ENCODE data around the gene STRAP.

Gene STRAP

DNA sequence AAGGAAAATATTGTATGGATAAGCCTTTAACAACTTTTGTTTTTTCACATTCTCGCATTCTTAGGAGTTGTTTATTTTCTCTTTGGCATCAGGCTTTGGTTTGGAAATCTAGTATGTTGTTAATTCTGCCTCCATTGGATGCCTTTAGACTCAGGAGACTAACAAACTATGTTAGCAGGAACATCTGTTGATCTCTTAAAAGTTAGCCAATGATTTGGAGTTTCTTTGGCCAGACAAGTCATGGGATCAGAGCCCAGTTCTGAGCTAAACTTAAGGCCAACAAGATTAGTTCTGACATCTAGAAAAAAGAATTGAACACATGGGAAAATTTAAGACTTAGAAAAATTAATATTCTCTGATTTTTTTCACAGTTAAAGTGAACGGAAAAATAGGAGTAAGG, 35.3 kb upstream of the STRAP start:
- DNase-seq (ENCODE audit: insufficient read length, low spot score) (no peak), FAIRE-seq (no peak)
- TF ChIP-seq, protein P1, sequence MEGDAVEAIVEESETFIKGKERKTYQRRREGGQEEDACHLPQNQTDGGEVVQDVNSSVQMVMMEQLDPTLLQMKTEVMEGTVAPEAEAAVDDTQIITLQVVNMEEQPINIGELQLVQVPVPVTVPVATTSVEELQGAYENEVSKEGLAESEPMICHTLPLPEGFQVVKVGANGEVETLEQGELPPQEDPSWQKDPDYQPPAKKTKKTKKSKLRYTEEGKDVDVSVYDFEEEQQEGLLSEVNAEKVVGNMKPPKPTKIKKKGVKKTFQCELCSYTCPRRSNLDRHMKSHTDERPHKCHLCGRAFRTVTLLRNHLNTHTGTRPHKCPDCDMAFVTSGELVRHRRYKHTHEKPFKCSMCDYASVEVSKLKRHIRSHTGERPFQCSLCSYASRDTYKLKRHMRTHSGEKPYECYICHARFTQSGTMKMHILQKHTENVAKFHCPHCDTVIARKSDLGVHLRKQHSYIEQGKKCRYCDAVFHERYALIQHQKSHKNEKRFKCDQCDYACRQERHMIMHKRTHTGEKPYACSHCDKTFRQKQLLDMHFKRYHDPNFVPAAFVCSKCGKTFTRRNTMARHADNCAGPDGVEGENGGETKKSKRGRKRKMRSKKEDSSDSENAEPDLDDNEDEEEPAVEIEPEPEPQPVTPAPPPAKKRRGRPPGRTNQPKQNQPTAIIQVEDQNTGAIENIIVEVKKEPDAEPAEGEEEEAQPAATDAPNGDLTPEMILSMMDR (IDR thresholded peaks at IDR 0.05; ENCODE audit: insufficient read depth, missing control alignments), result no peak

DNA sequence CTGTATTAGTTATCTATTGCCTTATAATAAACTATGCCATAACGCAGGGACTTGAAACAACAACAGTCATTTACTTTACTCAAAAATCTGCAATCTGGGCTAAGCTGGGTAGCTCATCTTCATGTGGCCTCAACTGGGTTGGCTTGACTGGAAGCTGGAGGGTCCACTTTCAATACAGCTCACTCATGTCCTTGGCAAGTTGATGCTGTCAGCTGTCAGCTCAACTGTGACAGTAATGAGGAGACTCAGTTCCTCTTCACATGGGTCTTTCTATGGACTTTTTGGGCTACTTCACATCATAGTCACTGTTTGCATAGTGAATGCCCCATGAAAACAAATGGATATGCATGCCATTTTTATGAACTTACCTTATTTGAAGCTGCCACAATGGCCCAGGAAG, 33.6 kb upstream of the STRAP start:
- DNase-seq (ENCODE audit: insufficient read length, low spot score) (no peak), FAIRE-seq (no peak)
- TF ChIP-seq, protein P1 (IDR thresholded peaks at IDR 0.05; ENCODE audit: insufficient read depth, missing control alignments), result no peak

DNA sequence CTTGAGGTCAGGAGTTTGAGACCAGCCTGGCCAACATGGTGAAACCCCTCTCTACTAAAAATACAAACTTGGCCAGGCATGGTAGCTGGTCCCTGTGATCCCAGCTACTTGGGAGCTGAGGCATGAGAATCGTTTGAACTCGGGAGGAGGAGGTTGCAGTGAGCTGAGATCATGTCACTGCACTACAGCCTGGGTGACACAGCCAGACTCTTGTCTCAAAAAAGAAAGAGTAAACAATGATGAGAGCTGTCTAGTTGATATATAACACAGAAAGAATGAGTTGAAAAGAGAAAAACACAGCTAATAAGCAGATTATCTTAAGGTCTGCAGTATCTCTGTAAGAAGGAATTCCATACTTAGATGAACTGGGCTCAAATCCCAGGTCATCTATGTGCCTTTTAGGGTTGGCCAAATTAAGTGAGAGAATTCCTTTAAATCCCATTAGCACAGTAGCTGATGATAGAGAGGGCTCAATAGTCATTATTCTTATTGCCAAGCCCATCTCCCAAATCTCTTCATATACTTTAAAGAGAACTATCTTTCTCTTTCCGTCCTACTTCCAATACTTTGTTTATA, 31.1 kb upstream of the STRAP start:
- no peak for DNase-seq (ENCODE audit: insufficient read length, low spot score)
- TF ChIP-seq, protein P1 (IDR thresholded peaks at IDR 0.05; ENCODE audit: insufficient read depth, missing control alignments), result no peak
- no peak for FAIRE-seq

DNA sequence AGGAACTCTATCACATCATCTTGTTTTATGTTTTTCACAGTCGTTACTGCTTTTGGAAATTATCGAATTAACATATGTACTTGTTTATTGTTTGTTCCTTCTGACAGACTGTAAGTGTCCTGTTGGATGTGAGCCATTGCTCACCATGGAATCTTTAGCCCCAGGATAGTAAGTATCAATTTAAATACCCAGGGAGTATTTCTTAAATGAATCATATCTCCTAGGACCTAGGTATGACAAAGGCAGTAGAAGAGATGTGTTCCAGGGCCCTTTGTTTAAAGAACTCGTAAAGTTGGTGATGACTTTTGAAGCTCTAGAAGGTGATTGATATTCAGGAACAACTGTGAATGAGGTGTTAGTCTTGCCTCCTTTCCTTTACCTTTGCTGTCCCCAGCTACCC, 30.3 kb upstream of the STRAP start:
- TF ChIP-seq, protein P1 (IDR thresholded peaks at IDR 0.05; ENCODE audit: insufficient read depth, missing control alignments), result no peak
- DNase-seq (ENCODE audit: insufficient read length, low spot score) (no peak), FAIRE-seq (peak; percentile 60)

DNA sequence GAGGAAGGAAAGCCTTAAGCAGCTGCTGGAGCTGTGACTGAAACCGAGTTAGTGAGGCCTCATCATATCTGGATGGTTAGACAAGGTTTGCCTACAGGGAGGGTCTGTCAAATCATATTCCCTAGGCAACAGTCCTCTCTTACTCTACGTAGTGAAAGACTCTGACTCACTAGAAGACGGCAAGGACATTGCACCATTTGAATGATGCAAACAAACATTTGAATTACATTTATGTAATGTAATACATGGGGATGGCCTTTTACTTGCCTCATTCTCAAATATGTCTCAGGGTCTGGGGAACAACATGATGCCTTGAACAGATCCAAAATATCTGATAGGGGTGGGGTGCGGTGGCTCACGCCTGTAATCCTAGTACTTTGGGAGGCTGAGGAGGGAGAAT, 29.8 kb upstream of the STRAP start:
- FAIRE-seq (no peak), DNase-seq (ENCODE audit: insufficient read length, low spot score) (no peak)
- TF ChIP-seq, protein P1 (IDR thresholded peaks at IDR 0.05; ENCODE audit: insufficient read depth, missing control alignments), result no peak

DNA sequence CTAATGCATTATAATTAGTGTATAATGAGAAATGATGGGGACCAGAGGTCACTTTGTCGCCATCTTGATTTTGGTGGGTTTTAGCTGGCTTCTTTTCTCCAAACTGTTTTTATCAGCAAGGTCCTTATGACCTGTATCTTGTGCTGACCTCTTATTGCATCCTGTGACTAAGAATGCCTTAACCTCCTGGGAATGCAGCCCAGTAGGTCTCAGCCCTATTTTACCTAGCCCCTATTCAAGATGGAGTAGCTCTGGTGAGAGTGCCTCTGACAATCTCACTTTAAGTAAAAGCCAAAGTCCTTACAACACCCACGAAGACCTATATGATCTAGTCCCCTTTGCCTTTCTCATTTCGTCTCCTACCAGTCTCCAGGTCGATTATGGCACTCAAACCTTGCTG, 28.3 kb upstream of the STRAP start:
- TF ChIP-seq, protein P1 (IDR thresholded peaks at IDR 0.05; ENCODE audit: insufficient read depth, missing control alignments), result no peak
- FAIRE-seq, result no peak
- DNase-seq (ENCODE audit: insufficient read length, low spot score), result no peak

DNA sequence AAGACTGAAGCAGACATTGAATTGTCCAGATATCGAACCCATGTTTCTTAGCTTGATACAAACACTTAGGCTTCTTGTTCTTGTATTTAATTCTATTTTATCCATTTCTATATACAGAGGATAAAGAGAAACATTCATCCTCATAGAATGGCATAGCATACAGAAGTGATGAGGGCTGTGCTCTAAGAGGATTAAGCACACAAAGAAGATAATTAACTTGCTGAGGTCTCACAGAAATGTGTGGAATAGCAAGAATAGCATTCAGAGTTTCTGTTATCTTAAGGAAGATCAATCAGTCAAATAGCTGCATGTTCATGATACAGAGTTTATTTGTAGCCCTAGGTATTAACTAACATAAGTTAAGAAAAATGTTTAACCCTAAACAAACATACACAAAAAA, 27.3 kb upstream of the STRAP start:
- DNase-seq (ENCODE audit: insufficient read length, low spot score) (no peak), FAIRE-seq (peak; percentile 98)
- TF ChIP-seq, protein P1 (IDR thresholded peaks at IDR 0.05; ENCODE audit: insufficient read depth, missing control alignments), result no peak
